ENCODE results near the gene EPB41L2.

EPB41L2 gene

GRCh38 chr6:131048459-131048858, 14.6 kb downstream of the EPB41L2 start:
- DNase-seq (ENCODE audit: low read depth): no peak
- TF ChIP-seq CTCF (IDR thresholded peaks at IDR 0.05; ENCODE audit: insufficient read depth, low read depth, low read length, missing control alignments): no peak
- no peak overlapping the region for H3K4me3 ChIP-seq (ENCODE audit: low read length)

DNA sequence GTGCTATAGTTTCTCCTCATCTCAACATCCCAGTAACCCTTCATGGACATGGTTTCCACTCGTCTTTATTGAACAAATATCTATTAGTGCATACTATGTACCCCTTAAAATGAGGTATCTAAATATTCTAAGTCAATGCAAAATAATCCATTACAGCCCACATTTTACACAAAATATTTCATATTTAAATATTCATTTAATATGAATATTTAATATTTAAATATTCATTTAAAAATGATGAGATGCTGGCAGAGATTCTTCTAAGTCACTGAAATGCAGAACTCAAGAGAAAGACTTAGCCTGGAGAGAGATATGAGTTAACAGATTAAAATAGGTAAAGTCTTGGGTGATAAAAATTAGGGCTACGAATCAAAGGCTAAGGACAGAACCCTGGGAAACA, 17.9 kb downstream of the EPB41L2 start:
- no peak for TF ChIP-seq CTCF (IDR thresholded peaks at IDR 0.05; ENCODE audit: insufficient read depth, low read depth, low read length, missing control alignments)
- H3K4me3 ChIP-seq (ENCODE audit: low read length): no peak overlapping the region
- no peak for DNase-seq (ENCODE audit: low read depth)

DNA sequence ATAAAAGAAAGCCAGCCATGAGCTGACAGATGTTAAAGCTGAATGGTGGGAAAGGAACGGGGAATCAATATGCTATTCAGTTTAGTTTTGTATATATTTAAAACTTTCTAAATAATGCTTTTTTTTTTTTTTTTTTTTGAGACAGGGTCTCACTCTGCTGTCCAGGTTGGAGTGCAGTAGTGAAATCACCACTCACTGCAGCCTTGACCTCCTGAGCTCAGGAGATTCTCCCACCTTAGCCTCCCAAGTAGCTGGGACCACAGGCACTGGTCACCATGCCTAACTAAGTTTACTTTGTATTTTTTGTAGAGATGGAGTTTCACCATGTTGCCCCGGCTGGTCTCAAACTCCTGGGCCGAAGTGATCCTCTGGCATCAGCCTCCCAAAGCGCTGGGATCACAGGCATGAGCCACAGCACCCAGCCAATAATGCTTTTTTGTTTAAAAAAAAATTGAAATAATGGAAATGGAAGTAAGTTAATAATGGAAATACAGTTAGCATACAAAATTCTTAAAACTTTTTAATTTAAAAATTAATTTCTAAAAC, 19.1 kb downstream of the EPB41L2 start:
- no peak for TF ChIP-seq CTCF (IDR thresholded peaks at IDR 0.05; ENCODE audit: insufficient read depth, low read depth, low read length, missing control alignments)
- no peak overlapping the region for H3K4me3 ChIP-seq (ENCODE audit: low read length)
- no peak for DNase-seq (ENCODE audit: low read depth)

DNA sequence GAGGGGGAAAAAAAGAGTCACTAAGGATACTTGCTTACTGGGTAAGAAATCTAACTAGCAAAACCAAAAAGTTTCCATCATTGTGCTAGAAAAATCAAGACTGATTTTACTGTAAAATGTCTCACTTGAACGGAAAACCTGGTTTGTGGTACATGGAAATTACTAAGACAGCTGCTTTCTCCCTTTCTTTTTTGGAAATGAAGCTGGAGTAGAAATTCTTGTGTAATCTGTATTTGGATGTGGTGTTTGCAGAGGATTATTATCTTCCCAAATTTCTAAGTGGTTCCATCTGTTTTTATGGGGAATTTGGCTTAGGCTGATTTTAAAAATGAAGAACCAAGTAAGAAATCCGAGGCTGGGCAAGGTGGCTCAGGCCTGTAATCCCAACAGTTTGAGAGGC, 20.4 kb downstream of the EPB41L2 start:
- no peak overlapping the region for H3K4me3 ChIP-seq (ENCODE audit: low read length)
- no peak for TF ChIP-seq CTCF (IDR thresholded peaks at IDR 0.05; ENCODE audit: insufficient read depth, low read depth, low read length, missing control alignments)
- DNase-seq (ENCODE audit: low read depth): no peak

DNA sequence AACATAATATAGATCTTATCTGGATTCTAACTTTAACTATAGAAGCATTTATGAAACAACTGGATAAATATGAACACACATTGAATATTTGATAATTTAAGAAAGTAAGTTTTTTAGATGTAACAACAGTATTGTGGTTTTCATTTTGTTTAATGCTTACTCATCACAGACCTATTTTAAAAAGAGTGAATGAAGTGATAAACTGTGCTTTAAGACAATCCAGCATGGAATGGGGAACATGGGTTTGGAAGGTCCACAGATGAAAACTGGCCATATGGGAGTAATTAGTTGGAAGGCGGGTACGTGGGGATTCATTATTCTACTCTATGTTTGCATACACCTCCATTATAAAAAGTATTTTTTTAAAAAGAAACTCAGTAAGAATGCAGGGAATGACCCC, 21.2 kb downstream of the EPB41L2 start:
- no peak for TF ChIP-seq CTCF (IDR thresholded peaks at IDR 0.05; ENCODE audit: insufficient read depth, low read depth, low read length, missing control alignments)
- H3K4me3 ChIP-seq (ENCODE audit: low read length): no peak overlapping the region
- DNase-seq (ENCODE audit: low read depth): no peak

DNA sequence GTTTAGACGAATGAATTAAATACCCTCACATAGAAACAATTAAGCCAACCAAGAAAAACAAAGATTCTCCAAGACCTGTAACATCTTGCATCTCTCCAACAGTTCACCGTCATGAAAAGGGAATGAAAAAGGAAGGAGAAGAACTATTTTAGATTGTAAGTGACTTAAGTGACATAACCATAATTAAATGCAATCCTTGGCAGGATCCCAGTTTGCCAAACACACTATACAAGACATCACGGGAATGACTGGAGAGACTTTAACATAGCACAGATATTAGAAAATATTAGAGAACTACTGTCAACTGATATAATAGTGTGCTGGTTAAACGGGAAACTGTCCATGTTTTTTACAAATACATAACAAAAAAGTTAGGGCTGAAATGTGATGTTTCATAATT, 22.2 kb downstream of the EPB41L2 start:
- no peak overlapping the region for H3K4me3 ChIP-seq (ENCODE audit: low read length)
- TF ChIP-seq CTCF (IDR thresholded peaks at IDR 0.05; ENCODE audit: insufficient read depth, low read depth, low read length, missing control alignments): no peak
- DNase-seq (ENCODE audit: low read depth): no peak

DNA sequence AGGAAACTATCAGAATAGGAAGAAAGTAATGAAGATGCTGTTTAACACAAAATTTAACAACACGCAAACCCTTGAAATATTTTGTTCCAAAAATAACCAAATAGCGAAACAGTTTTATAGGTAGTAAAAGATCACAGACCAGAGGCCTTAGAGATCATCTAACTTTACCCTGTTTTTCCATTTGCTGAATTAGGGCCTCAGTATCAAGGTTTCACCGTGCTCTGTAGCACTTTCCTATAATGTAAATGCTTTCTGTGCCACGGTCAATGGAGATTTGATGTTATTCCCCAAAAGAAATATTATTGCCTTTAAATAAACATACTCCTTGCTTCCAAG, 23.7 kb downstream of the EPB41L2 start:
- TF ChIP-seq CTCF (IDR thresholded peaks at IDR 0.05; ENCODE audit: insufficient read depth, low read depth, low read length, missing control alignments): no peak
- DNase-seq (ENCODE audit: low read depth): no peak
- H3K4me3 ChIP-seq (ENCODE audit: low read length): no peak overlapping the region

Data from epithelial cell of esophagus (primary cell).